Measurements from ENCODE around the gene CLDND2. TPM values are rescaled to one million over a fixed set of nuclear protein-coding genes. Genes with fewer than 3 reads are reported as not detected.

CLDND2 gene
- total and polyA plus RNA-seq, 4 donors: 5.9 to 7.9 (median 7.6) TPM; not detected in 1

- peak in 2 of 6 donors; percentile 28 to 79 for DNase-seq (ENCODE audit: low read depth in 4 of 6, low spot score in 6 of 6)
- Histone ChIP-seq H3K9me3 (ENCODE audit: control insufficient read depth, insufficient read depth, low read length) (no peaks in the 10 kb centered on the region), H3K4me1 (ENCODE audit: control insufficient read depth, insufficient read depth, low read length) (peaks cover 3% of the 10 kb centered on the region), H3K27ac (ENCODE audit: low read depth, low read length) (peak overlapping the region; percentile 70), H3K36me3 (ENCODE audit: control insufficient read depth, insufficient read depth, low read length) (no peaks in the 10 kb centered on the region), H3K27me3 (ENCODE audit: control insufficient read depth, insufficient read depth, low read length) (no peaks in the 10 kb centered on the region), H3K4me3 (ENCODE audit: low read depth, low read length) (no peak overlapping the region)
- whole genome bisulfite sequencing (ENCODE audit: insufficient coverage): no CpG with 5 or more reads among the region's 4 CpGs
Observed at GRCh38 chr19:51359294-51359693, 9.5 kb downstream of the CLDND2 start.

DNA sequence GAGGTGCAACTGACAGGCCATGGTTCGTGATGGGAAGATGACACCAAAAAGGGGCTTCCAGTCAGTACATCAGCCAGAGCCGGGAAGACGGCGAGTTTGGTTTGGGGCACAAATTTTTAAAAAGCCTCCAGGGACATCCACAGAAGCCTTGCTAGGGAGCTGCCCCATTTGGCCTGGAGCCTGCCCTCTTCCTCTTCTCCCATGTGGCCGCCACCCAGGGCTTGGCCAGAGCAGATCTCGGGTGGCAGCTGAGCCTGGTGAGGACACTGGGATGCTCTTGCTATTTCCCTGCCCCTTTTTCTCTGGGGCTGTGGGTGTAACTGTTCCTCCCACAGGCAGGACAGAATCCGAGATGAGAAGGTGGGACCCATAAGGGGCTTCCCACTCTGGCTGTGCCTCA is 10.9 kb downstream of the CLDND2 start:
- WGBS (ENCODE audit: insufficient coverage): 93% methylated on average over 7 of the region's 7 CpGs
- H3K9me3 ChIP-seq (ENCODE audit: control insufficient read depth, insufficient read depth, low read length): no peaks in the 10 kb centered on the region
- H3K4me1 ChIP-seq (ENCODE audit: control insufficient read depth, insufficient read depth, low read length): peaks cover 10% of the 10 kb centered on the region
- H3K4me3 ChIP-seq (ENCODE audit: low read depth, low read length): no peak overlapping the region
- H3K27ac ChIP-seq (ENCODE audit: low read depth, low read length): no peak overlapping the region
- peaks cover 3% of the 10 kb centered on the region for H3K36me3 ChIP-seq (ENCODE audit: control insufficient read depth, insufficient read depth, low read length)
- DNase-seq (ENCODE audit: low read depth in 4 of 6, low spot score in 6 of 6): no peak
- no peaks in the 10 kb centered on the region for H3K27me3 ChIP-seq (ENCODE audit: control insufficient read depth, insufficient read depth, low read length)

DNA sequence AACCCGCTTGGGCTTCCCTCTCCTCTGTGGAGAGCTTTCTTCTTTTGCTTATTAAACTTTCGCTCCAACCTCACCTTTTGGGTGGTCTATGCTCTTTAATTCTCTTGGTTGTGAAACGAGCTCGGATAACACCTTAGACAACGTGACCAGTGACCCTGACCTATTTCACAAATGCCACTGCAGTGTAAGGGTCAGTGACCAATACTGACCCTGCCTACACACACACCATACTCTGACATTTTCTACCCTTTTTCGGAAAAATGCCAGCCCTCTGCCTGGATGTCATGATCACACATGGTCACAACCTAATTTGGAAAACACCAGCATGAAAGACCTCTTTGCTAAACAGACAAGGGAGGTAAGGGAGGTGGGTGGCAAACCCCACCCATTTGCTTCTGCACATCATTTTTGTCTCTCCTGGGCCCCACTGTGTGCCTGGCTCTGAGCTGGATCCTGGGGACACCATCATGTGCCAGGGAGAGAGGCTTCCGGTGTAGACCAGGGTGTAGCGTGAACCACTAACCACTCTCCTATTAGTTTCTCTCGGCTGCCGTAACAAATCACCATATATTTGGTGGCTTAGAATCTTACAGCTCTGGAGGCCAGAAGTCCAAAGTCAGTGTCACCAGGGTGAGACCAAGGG is 12.5 kb downstream of the CLDND2 start:
- Histone ChIP-seq H3K4me3 (ENCODE audit: low read depth, low read length) (no peak overlapping the region), H3K27me3 (ENCODE audit: control insufficient read depth, insufficient read depth, low read length) (no peaks in the 10 kb centered on the region), H3K36me3 (ENCODE audit: control insufficient read depth, insufficient read depth, low read length) (peaks cover 16% of the 10 kb centered on the region), H3K9me3 (ENCODE audit: control insufficient read depth, insufficient read depth, low read length) (no peaks in the 10 kb centered on the region), H3K4me1 (ENCODE audit: control insufficient read depth, insufficient read depth, low read length) (peaks cover 15% of the 10 kb centered on the region), H3K27ac (ENCODE audit: low read depth, low read length) (no peak overlapping the region)
- DNase-seq (ENCODE audit: low read depth in 4 of 6, low spot score in 6 of 6): no peak
- 80% methylated on average over 8 of the region's 10 CpGs for WGBS (ENCODE audit: insufficient coverage)

- peaks cover 26% of the 10 kb centered on the region for H3K36me3 ChIP-seq (ENCODE audit: control insufficient read depth, insufficient read depth, low read length)
- no peaks in the 10 kb centered on the region for H3K27me3 ChIP-seq (ENCODE audit: control insufficient read depth, insufficient read depth, low read length)
- WGBS (ENCODE audit: insufficient coverage): 0% methylated on average over 1 of the region's 8 CpGs
- H3K4me3 ChIP-seq (ENCODE audit: low read depth, low read length): peak overlapping the region; percentile 9
- peaks cover 15% of the 10 kb centered on the region for H3K4me1 ChIP-seq (ENCODE audit: control insufficient read depth, insufficient read depth, low read length)
- H3K9me3 ChIP-seq (ENCODE audit: control insufficient read depth, insufficient read depth, low read length): no peaks in the 10 kb centered on the region
- peak in 5 of 6 donors; percentile 56 to 98 (median 65) for DNase-seq (ENCODE audit: low read depth in 4 of 6, low spot score in 6 of 6)
- peak overlapping the region; percentile 80 for H3K27ac ChIP-seq (ENCODE audit: low read depth, low read length)
Observed at GRCh38 chr19:51354742-51355148, 14.1 kb downstream of the CLDND2 start.

- no peaks in the 10 kb centered on the region for H3K9me3 ChIP-seq (ENCODE audit: control insufficient read depth, insufficient read depth, low read length)
- peak overlapping the region; percentile 80 for H3K27ac ChIP-seq (ENCODE audit: low read depth, low read length)
- peaks cover 15% of the 10 kb centered on the region for H3K4me1 ChIP-seq (ENCODE audit: control insufficient read depth, insufficient read depth, low read length)
- H3K36me3 ChIP-seq (ENCODE audit: control insufficient read depth, insufficient read depth, low read length): peaks cover 31% of the 10 kb centered on the region
- peak in 2 of 6 donors; percentile 38 to 80 for DNase-seq (ENCODE audit: low read depth in 4 of 6, low spot score in 6 of 6)
- H3K4me3 ChIP-seq (ENCODE audit: low read depth, low read length): no peak overlapping the region
- no peaks in the 10 kb centered on the region for H3K27me3 ChIP-seq (ENCODE audit: control insufficient read depth, insufficient read depth, low read length)
- 26% methylated on average over 8 of the region's 12 CpGs for WGBS (ENCODE audit: insufficient coverage)
Observed at GRCh38 chr19:51354103-51354741, 14.6 kb downstream of the CLDND2 start.

DNA sequence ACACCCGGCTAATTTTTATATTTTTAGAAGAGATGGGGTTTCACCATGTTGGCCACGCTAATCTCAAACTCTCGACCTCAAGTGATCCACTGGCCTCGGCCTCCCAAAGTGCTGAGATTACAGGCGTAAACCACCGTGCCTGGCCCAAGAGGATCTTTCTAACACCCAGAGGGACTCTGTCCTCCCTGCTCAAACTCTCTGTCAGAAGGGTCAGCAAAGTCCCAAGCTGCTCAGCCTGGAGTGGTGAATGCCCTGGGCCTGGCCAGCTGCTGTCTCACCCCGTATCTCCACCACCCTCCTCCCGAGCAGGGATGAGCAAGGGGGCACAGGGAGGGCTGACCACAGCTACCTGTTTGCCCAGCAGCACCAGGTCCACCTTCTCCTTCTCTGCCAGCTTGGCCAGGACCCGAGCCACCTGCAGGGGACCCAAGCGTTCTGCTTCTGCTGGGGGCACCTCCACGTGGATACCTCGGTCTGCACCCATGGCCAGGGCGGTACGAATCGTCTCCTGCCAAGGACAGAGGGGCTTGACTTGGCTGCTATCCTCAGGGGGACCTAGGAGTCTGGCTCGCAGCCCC is 15.9 kb downstream of the CLDND2 start:
- H3K36me3 ChIP-seq (ENCODE audit: control insufficient read depth, insufficient read depth, low read length): peaks cover 34% of the 10 kb centered on the region
- H3K27me3 ChIP-seq (ENCODE audit: control insufficient read depth, insufficient read depth, low read length): no peaks in the 10 kb centered on the region
- 91% methylated on average over 14 of the region's 16 CpGs for WGBS (ENCODE audit: insufficient coverage)
- no peak overlapping the region for H3K27ac ChIP-seq (ENCODE audit: low read depth, low read length)
- H3K4me3 ChIP-seq (ENCODE audit: low read depth, low read length): no peak overlapping the region
- peaks cover 15% of the 10 kb centered on the region for H3K4me1 ChIP-seq (ENCODE audit: control insufficient read depth, insufficient read depth, low read length)
- H3K9me3 ChIP-seq (ENCODE audit: control insufficient read depth, insufficient read depth, low read length): no peaks in the 10 kb centered on the region
- no peak for DNase-seq (ENCODE audit: low read depth in 4 of 6, low spot score in 6 of 6)

GRCh38 chr19:51351266-51351990 is 17.4 kb downstream of the CLDND2 start:
- Histone ChIP-seq H3K9me3 (ENCODE audit: control insufficient read depth, insufficient read depth, low read length) (no peaks in the 10 kb centered on the region), H3K4me1 (ENCODE audit: control insufficient read depth, insufficient read depth, low read length) (peaks cover 15% of the 10 kb centered on the region), H3K27ac (ENCODE audit: low read depth, low read length) (no peak overlapping the region), H3K36me3 (ENCODE audit: control insufficient read depth, insufficient read depth, low read length) (peaks cover 44% of the 10 kb centered on the region), H3K27me3 (ENCODE audit: control insufficient read depth, insufficient read depth, low read length) (no peaks in the 10 kb centered on the region), H3K4me3 (ENCODE audit: low read depth, low read length) (no peak overlapping the region)
- DNase-seq (ENCODE audit: low read depth in 4 of 6, low spot score in 6 of 6): no peak
- WGBS (ENCODE audit: insufficient coverage): 97% methylated on average over 11 of the region's 11 CpGs

GRCh38 chr19:51347209-51347928 is 21.4 kb downstream of the CLDND2 start:
- 94% methylated on average over 9 of the region's 10 CpGs for WGBS (ENCODE audit: insufficient coverage)
- DNase-seq (ENCODE audit: low read depth in 4 of 6, low spot score in 6 of 6): no peak

GRCh38 chr19:51346742-51347141 is 22.1 kb downstream of the CLDND2 start:
- H3K36me3 ChIP-seq (ENCODE audit: control insufficient read depth, insufficient read depth, low read length): peaks cover 44% of the 10 kb centered on the region

More at GRCh38 chr19:51347209-51347928, 21.4 kb downstream of the CLDND2 start:
- peaks cover 49% of the 10 kb centered on the region for H3K36me3 ChIP-seq (ENCODE audit: control insufficient read depth, insufficient read depth, low read length)
- no peak overlapping the region for H3K4me3 ChIP-seq (ENCODE audit: low read depth, low read length)
- H3K27me3 ChIP-seq (ENCODE audit: control insufficient read depth, insufficient read depth, low read length): no peaks in the 10 kb centered on the region
- no peaks in the 10 kb centered on the region for H3K4me1 ChIP-seq (ENCODE audit: control insufficient read depth, insufficient read depth, low read length)
- H3K9me3 ChIP-seq (ENCODE audit: control insufficient read depth, insufficient read depth, low read length): no peaks in the 10 kb centered on the region
- no peak overlapping the region for H3K27ac ChIP-seq (ENCODE audit: low read depth, low read length)

More at GRCh38 chr19:51346742-51347141, 22.1 kb downstream of the CLDND2 start:
- Histone ChIP-seq H3K4me3 (ENCODE audit: low read depth, low read length) (no peak overlapping the region), H3K27ac (ENCODE audit: low read depth, low read length) (no peak overlapping the region), H3K4me1 (ENCODE audit: control insufficient read depth, insufficient read depth, low read length) (peaks cover 3% of the 10 kb centered on the region), H3K9me3 (ENCODE audit: control insufficient read depth, insufficient read depth, low read length) (no peaks in the 10 kb centered on the region), H3K27me3 (ENCODE audit: control insufficient read depth, insufficient read depth, low read length) (no peaks in the 10 kb centered on the region)
- no peak for DNase-seq (ENCODE audit: low read depth in 4 of 6, low spot score in 6 of 6)
- 83% methylated on average over 8 of the region's 17 CpGs for WGBS (ENCODE audit: insufficient coverage)
